RCC 7860 (cell line): ENCODE data around the gene WDR59.
A peak's percentile ranks its signal among the peaks of the same experiment; 100 is the strongest.
"Not testable (repeated sequence)": the region's sequence is repeated elsewhere in the genome, so short reads cannot be mapped to it uniquely, and the experiment has no call there.

Experiments
- DNase-seq: peaks from one replicate; pipeline ENCODE4 v3.0.0-alpha.2; 2015; ENCODE audit warnings: low spot score
- FAIRE-seq: peaks from 2 replicates; lab custom pipeline; 2012; peaks lifted over from hg19 to GRCh38; lab: Jason Lieb, UNC

Gene WDR59

DNA sequence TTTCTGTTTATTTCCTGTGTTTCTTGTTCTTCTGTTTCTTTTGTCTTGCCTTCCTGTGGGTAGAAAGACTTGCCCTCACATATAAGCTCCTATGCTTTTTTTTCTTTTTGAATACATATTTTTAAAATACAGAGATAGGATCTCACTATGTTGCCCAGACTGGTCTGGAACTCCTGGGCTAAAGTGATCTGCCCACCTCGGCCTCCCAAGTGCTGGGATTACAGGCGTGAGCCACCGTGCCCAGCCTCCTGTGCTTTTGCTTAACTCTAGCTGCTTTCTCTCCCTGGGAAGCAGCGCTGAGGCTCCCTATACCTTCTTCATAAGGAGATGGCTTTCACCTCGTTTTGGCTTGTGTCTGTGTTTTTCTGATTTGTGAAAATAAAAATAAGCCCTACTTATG lies 116.9 kb downstream of the WDR59 start:
- no peak for FAIRE-seq

DNA sequence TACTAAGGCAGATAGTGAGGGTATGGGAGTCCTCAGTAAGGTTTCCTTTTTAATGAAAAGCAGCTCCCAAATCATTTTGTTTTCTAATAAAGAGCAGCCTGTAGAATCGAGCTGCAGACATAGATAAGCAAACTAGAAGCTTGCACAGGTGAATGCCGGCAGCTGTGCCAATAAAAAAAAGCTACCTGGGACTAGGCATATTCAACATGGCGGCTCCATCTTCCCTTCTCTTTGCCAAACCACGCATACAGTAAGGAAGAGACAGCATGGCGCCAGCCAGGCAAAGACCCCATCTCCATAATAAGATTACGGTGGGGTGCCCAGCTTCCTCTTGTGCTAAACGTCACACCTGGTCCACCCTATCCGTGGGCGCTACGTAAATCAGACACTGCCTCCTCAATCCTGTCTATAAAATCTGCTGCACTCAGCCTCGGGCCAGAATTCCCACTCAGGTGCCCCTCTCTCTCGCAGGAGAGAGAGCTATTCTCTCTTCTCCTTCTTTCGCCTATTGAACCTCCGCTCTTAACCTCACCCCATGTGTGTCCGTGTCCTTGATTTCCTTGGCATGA lies 117.6 kb downstream of the WDR59 start:
- FAIRE-seq: no peak
- DNase-seq: no peak

More for the DNA sequence above, 116.9 kb downstream of the WDR59 start:
- DNase-seq: no peak

DNA sequence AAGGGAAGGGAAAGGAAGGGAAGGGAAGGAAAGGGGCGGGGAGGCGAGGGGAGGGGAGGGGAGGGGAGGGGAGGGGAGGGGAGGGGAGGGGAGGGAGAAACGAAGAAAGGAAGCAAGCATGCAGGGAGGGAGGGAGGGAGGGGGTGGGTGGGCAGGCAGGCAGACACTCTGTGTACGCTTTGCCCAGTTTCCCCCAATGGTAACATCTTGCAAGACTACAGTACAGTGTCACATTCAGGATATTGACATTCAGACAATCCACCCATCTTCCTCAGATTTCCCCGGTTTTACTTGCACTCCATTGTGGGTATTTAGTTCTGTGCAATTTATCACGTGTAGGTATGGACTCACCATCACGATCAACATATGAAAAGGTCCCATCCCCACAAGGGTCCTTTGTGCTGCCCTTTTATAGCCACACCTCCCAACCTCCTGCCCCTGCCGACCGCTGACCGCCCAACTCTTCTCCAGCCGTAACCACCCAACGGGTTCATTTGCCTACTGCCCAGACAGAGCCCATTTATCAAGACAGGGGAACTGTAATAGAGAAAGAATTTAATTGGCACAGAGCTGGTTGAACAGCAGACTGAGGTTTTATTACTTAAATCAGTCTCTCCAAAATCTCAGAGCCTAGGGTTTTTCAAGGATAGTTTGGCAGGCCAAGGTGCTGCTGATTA lies 118.9 kb downstream of the WDR59 start:
- DNase-seq: no peak
- FAIRE-seq: no peak

DNA sequence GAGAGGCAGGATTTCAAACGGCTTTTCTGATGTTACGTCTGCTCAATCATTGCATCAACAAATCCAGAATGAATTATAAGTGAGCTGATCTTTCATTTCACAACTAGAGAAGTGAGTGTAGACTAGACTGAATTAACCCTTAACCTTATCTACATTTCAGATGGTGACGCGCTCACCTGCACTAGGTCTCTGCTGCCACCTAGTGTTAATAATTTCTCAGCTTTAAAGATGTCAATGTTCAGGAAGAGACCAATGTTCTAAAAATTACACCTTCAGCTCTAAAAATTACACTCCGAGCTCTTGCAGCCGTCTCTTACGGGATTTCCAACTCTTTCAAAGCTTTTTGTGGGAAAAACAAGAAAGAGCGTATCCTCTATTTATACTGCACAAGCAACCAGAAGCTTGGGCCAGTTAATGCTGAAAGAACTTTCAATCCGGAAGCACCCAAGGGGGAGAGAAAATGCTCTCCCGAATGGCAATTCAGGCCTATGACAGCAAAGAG lies 122.1 kb downstream of the WDR59 start:
- DNase-seq (peak; percentile 47), FAIRE-seq (no peak)

DNA sequence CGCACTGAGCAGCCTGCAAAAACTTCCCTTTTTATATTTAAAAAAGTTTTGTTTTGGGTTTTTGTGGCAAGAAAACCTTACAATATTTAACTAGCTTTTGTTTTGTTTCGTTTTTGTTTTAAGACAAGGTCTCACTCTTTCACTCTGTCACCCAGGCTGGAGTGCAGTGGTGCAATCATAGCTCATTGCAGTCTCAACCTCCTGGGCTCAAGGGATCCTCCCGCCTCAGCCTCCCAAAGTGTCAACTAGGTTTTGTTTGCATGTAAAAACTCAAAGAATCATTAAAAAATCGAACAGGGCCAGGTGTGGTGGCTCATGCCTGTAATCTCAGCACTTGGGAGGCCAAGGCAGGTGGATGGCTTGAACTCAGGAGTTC lies 132.4 kb downstream of the WDR59 start:
- FAIRE-seq (no peak), DNase-seq (no peak)

DNA sequence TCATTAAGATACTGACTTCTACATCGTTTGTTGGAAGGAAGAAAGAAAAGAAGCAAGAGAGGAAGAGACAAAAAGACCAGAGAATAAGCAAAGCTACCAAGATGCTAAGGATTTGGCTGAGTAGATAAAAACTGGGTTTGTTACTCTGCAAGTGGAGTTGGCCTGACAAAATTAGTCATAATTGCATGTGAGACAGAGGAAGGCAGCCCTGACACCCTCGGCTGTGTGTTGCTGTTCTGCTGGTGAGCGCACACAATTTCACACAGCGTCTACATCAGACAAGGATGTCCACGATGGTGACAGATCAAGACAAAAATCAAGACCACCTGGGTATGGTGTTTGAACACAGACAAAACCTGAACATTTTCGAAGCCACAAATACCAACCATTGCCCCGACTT lies 134.9 kb downstream of the WDR59 start:
- DNase-seq (no peak), FAIRE-seq (no peak)

DNA sequence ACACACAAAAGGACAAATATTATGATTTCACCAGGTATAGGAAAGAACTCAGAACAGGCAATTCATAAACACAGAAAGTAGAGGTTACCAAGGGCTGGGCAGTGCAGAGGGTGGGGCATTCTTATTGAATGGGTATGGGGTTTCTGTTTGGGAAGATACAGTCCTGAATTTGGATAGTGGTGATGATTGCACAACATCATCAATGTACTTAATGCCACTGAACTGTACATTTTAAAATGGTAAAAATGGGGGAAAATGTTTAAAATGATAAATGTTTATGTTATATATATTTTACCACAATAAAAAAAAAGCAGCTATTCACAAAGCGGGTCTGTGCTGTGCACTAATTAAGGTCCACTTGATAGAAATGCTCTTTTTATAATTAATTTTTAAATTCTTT lies 137.7 kb downstream of the WDR59 start:
- FAIRE-seq (no peak), DNase-seq (no peak)

DNA sequence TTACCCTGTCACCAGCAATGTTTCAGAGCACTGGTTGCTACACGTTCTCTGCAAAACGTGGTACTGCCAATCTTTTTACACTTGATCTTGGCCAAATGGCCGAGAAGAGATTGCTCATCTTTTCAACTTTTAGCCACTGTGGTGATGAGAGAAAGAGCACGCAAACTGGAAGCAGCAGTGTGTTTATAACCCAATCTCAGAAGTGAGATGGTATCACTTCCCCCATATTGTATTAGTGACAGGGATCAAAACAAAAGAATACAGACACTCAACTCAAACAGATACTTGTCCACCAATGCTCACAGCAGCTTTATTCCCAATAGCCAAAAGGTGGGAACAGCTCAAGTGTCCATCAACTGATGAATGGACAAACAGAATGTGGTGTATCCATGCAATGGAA lies 138.2 kb downstream of the WDR59 start:
- no peak for FAIRE-seq
- no peak for DNase-seq

DNA sequence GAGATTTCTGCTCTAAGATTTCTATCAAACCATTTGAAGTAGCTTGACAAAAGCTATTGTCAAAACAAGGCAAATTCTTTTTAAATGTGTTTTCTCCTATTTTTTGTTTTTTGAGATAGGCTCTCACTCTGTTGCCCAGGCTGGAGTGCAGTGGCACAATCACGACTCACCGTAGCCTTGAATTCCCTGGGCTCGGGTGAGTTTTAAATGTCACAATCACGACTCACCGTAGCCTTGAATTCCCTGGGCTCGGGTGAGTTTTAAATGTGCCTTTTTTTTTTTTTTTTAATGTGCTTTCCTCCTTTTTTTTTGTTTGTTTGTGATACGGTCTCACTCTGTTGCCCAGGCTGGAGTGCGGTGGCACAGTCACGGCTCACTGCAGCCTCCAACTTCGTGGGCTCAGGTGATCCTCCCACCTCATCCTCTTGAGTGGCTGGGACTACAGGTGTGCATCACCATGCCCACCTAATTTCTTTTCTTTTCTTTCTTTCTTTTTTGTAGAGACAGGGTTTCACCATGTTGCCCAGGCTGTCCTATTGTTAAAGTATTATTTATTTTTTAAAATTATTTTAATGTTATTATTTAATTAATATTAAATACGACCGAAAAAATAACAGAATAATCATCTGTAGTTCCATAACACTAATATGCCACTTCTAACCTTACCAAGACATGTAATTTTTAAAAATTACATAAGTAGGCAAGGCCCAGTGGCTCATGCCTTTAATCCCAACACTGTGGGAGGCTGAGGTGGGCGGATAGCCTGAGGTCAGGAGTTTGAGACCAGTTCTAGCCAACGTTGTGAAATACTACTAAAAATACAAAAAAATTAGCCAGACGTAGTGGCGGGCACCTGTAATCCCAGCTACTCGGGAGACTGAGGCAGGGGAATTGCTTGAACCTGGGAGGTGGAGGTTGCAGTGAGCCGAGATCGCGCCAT lies 140.6 kb downstream of the WDR59 start:
- DNase-seq: no peak
- FAIRE-seq: no peak

DNA sequence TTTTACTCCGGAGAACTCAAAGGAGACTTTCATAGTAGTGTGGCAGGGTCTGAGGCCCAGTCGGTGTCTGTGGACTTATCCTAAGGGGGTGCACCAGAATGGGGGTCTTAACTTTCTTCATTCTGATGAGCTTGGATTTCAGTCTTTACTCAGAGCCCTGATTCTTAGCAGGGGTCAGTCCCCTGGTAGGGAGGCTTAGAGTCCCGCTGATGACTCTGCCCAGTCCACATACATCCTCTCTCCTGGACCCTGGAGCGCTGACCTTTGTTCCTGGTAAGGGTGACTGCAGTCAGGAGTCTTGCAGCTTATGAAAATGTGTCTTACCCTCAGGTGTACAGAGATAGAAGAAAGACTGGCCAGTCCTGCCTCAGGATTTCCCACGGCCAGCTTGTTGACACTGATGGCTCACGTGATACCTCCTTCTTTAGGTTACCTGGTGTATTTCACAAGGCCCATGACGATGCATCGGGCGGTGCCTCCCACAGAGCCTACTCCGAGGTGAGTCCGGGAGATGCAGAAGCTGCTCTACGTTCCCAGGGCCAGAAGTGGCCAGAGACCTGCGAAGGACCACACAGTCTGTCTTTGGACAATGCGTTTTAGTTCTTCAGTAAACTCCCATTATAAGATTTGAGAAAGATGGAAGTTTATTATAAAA lies 141.4 kb downstream of the WDR59 start:
- DNase-seq, FAIRE-seq: not testable (repeated sequence)

DNA sequence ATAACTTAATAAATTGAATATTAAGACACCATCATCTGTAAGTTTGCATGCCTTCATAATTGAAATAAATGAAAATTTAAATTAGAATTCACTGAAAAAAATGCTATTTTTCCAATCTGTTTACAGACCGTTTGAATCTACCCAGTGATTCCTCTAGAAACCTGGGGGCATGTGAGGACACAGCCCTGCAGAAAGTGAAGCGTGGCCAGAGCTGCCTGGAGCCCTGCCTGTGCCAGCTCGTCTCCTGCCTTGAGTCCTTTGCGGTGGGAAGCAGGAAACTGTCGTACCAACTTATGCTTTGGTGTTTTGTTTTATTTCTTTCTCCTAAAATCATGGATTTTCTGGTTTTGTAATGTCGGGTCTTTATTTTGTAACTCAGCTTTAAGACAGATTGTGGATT lies 142.5 kb downstream of the WDR59 start:
- FAIRE-seq (no peak), DNase-seq (no peak)

DNA sequence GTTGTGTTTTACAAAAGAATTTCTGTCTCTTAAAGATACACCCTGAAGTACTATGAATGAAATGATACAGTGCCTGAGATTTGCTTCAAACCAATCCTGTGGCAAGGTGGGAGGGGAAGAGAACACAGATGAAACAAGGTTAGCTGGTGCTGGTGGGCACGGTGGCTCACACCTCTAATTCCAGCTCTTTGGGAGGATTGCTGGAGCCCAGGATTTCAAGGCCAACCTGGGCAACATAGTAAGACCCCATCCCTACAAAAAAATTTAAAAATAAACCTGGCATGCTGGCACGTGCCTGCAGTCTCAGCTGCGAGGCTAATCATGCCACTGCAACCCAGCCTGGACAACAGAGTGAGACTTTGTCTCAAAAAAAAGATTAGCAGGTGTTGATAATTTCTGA lies 143.0 kb downstream of the WDR59 start:
- FAIRE-seq (no peak), DNase-seq (no peak)

DNA sequence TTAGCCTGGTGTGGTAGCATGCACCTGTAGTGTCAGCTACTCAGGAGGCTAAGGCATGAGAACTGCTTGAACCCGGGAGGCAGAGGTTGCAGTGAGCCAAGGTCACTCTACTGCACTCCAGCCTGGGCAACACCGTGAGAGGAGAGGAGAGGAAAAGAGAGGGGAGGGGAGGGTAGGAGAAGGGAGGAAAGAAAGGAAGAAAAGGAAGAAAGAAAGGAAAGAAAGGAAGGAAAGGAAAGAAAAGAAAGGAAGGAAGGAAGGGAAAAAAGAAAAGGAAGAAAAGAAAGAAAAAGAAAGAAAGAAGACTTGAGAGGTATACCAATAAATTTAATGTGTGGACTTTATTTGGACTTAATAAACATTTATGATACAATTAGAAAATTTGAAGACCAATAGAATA lies 143.5 kb downstream of the WDR59 start:
- DNase-seq (no peak), FAIRE-seq (no peak)

DNA sequence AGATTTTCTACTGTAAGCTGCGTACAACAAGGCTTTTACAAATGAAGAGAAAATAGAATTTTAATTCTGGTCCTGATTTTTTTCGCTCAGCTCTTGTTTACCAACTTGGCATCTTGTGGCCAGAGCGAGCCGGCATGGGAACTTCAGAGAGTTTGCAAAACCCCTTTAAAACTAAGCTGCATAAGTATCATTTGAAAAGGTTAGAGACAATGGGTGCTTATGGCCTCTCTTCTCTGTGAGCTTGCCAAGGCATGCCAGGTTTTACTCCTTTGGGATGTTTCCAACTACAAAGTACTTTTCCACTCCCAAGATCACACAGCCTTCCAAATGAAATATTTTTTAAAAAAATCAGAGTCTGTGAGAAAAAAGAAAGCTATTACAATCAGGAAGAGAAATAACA lies 147.9 kb downstream of the WDR59 start:
- DNase-seq: no peak
- no peak for FAIRE-seq

DNA sequence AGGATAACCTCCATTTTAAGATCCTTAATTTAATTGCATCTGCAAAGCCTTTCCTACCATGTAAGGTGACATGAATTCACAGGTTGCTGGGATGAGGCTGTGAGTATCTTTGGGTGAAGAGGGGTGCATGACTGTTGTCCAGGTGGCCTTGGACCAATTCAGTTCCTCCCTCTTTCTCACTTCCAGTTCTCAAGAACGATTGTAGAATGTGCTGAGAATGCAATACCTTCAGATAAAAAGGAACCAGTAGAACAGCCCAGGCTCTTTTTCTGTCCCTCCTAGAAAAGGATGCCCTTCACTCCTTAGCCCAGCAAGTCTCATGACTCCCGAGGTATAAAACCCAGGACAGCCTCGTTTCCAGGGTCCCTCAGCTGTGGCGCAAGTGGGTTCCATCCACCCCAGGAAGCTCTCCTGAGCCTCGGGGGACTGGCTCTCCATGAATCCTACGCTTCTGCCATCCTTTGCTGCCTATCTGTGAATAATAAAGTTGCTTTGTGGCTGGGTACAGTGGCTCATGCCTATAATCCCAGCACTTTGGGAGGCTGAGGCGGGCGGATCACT lies 148.7 kb downstream of the WDR59 start:
- DNase-seq (no peak), FAIRE-seq (no peak)

DNA sequence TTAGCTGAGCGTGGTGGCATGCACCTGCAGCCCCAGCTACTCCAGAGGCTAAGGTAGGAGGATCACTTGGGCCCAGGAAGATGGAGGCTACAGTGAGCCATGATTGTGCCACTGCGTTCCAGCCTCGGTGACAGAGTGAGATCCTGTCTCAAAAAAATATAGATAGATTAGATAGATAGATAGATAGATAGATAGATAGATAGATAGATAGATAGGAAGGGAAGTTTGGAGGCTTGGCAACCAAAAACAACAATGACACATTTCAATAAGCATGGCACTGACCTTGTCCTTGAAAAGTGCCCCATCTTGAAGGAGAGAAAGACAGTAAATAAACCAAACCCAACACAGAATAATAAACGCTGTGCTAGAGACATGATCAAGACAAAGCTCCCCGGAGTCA lies 152.7 kb downstream of the WDR59 start:
- no peak for DNase-seq

DNA sequence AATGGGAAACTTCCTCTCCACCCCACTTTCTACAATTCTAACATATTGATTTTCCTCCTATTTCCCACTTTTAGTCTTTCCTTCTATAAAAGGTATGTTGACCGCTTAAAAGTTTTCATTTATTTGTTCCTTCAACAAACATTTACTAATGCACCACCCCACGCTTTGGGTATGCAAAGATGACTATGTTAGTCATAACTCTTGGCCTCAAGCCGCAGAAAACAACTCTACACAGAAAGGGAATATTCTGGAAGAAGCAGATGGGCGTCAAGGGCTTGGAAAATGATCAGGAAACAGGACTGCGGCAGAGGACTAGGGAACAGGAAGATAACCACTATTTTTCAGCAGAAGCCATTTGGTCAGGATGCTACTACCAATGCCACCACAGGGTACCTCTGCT lies 153.5 kb downstream of the WDR59 start:
- DNase-seq (no peak), FAIRE-seq (no peak)

More for the DNA sequence above, 152.7 kb downstream of the WDR59 start:
- no peak for FAIRE-seq

DNA sequence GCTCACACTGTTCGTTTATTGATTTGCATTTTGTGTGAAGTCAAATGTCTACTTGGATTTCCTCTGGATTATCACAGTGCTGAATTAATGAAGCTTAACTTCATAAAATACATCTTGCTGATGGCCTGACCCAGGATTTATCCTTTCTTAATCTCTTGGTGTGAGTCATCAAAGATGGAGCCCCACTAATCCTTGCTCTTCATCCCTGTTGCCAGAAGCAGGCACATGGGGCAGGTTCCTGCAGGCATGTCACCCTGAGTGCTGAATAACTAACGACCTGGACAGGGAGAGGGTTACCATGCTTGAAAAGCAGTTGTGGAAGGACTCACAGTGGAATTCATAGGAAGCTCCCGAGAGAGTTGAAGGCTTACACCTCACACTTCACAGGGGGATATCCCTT lies 154.3 kb downstream of the WDR59 start:
- no peak for FAIRE-seq
- no peak for DNase-seq

DNA sequence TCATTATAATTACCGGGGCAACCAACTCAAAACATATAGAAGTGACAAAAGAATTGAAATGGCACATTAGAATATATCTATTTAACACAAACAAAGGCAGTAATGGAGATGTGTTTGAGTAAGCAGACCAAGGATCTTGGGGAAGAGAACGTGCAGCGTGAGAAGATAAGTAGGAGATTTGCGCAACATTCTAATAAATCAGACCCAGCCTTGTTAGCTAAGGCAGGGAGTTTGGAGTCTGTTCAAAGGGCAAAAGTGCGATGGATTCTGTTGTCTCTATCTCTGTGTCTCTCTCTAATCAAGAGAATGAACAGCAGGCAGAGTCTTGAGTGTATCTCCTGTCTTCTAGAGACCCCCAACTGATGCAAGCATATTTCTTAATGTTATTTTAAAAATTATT lies 155.3 kb downstream of the WDR59 start:
- FAIRE-seq (no peak), DNase-seq (no peak)

DNA sequence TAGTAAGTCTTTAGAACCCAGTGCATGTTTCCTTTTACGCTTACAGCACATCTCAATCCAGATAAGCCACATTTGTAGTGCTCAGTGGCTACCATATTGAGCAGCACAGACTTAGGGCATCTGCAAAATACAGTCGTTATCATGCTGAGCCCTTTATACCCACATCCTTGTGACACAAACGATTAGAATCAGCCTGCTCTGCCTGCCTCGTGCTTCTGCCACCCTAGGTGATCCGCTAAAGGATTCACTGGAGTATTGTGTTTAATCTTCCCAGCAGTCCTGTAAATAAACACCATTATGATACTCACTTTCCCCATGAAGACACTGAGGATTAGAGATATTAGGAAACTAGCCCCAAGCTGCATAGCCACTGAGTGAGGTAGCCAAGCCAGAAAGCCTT lies 159.0 kb downstream of the WDR59 start:
- FAIRE-seq: no peak
- no peak for DNase-seq

DNA sequence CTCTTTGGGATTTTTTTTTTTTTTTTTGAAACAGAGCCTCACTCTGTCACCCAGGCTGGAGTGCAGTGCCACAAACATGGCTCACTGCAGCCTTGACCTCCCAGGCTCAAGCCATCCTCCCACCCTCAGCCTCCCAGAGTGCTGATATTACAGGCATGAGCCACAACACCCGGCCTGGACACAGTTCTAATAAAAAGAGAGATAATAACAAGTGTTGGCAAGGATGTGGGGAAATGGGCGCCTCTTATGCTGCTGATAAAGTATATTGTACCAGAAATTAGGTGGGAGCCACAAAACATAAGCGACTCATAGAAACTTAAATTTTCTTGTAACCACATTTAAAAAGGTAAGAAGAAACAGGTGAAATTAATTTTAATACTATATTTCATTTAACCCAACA lies 159.9 kb downstream of the WDR59 start:
- FAIRE-seq: no peak

More for the DNA sequence above, 159.9 kb downstream of the WDR59 start:
- no peak for DNase-seq
